ENCODE results near the gene LRFN4. TPM values are rescaled to one million over a fixed set of nuclear protein-coding genes. Genes with fewer than 3 reads are reported as not detected.

Gene LRFN4
- total RNA-seq, 4 donors from 2014 or later: 8.7 to 21.9 (median 13.1) TPM

DNA sequence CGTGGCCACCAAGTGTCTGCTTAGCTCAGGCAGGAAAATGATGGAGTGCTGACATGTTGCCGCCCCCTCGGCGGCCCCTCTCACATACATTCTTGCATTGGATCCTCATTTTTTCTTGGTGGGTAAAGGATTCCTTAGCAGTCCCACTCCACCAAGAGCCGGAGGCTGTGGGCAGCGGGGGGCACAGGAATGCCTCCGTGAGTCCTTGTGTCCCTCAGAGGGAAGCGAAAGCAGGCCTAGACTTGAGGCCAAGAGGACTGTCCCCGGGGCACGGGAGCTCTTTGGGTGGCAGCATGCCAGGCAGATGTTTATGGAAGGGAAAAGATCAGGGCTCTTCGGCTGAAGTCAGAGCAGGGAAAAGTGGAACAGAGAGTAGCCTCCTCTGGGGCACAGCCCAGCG is 21.6 kb downstream of the LRFN4 start:
- Histone ChIP-seq H3K4me3 (no peak overlapping the region), H3K27me3 (no peaks in the 10 kb centered on the region), H3K9me3 (no peaks in the 10 kb centered on the region), H3K27ac (replicated peaks in 1 of 4) (no peak overlapping the region), H3K4me1 (peaks cover 0 to 39% (median 31%) of the 10 kb centered on the region in 4 donors), H3K36me3 (no peaks in the 10 kb centered on the region)
- intact Hi-C loops (cut with DNase I): no loop called here
- TF ChIP-seq POLR2AphosphoS5 (IDR thresholded peaks at IDR 0.05) (no peak), EP300 (IDR thresholded peaks at IDR 0.05) (no peak), POLR2A (IDR thresholded peaks at IDR 0.05; ENCODE audit: low read depth) (no peak)
- TF ChIP-seq, protein P1, sequence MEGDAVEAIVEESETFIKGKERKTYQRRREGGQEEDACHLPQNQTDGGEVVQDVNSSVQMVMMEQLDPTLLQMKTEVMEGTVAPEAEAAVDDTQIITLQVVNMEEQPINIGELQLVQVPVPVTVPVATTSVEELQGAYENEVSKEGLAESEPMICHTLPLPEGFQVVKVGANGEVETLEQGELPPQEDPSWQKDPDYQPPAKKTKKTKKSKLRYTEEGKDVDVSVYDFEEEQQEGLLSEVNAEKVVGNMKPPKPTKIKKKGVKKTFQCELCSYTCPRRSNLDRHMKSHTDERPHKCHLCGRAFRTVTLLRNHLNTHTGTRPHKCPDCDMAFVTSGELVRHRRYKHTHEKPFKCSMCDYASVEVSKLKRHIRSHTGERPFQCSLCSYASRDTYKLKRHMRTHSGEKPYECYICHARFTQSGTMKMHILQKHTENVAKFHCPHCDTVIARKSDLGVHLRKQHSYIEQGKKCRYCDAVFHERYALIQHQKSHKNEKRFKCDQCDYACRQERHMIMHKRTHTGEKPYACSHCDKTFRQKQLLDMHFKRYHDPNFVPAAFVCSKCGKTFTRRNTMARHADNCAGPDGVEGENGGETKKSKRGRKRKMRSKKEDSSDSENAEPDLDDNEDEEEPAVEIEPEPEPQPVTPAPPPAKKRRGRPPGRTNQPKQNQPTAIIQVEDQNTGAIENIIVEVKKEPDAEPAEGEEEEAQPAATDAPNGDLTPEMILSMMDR (IDR thresholded peaks at IDR 0.05): no peak
- 42% methylated on average over 12 of the region's 12 CpGs for WGBS
- DNase-seq (ENCODE audit: extremely low spot score): no peak

DNA sequence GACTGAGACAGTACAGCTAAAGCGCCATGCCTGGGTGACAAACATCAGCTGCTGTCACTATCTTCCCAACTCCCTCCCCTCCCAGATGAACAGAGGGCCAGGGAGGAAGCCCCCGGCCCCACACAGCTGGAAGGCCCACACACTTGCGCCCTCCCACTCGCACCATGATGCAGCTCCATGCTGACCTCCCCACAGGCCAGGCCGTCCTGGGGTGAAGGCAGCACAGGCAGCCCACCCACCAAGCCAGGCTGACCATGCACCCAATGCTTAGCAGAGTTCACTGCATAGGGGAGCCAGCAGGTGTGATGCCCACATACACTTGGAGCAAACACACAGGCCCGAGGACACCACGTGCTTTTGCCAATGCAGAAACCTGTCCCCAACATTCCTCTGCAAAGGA is 22.1 kb downstream of the LRFN4 start:
- WGBS: 95% methylated on average over 3 of the region's 7 CpGs
- Histone ChIP-seq H3K4me3 (no peak overlapping the region), H3K27ac (replicated peaks in 1 of 4) (no peak overlapping the region), H3K4me1 (peaks cover 0 to 43% (median 33%) of the 10 kb centered on the region in 4 donors), H3K27me3 (no peaks in the 10 kb centered on the region), H3K9me3 (no peaks in the 10 kb centered on the region), H3K36me3 (no peaks in the 10 kb centered on the region)
- intact Hi-C loops (cut with DNase I): no loop called here
- no peak for DNase-seq (ENCODE audit: extremely low spot score)
- no peak for TF ChIP-seq EP300 (IDR thresholded peaks at IDR 0.05)
- TF ChIP-seq, protein P1 (IDR thresholded peaks at IDR 0.05): no peak

DNA sequence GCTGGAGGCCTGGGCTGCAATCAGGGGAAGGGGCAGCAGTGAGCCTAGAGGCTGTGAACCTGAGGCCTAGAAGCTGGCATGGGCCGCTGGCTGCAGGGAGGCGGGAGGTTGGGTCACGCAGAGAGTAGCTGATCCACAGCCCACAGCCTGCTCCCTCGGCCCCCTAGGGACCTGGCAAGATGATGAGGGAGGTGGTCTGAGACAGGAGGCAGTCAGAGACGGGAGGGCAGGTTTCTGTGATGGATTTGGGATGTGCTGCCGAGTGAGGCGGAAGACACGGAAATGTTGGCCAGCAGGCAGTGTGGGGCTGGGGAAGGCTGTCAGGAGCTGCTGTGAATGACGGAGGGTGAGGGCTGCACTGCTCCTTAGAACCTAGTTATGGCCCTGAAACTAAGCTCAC is 22.7 kb downstream of the LRFN4 start:
- DNase-seq (ENCODE audit: extremely low spot score): no peak
- Histone ChIP-seq H3K9me3 (no peaks in the 10 kb centered on the region), H3K27me3 (no peaks in the 10 kb centered on the region), H3K4me3 (no peak overlapping the region), H3K36me3 (no peaks in the 10 kb centered on the region), H3K27ac (replicated peaks in 1 of 4) (no peak overlapping the region), H3K4me1 (peaks cover 0 to 43% (median 33%) of the 10 kb centered on the region in 4 donors)
- 93% methylated on average over 9 of the region's 9 CpGs for WGBS
- intact Hi-C loops (cut with DNase I): no loop called here
- TF ChIP-seq, protein P1 (IDR thresholded peaks at IDR 0.05): no peak
- TF ChIP-seq POLR2AphosphoS5 (IDR thresholded peaks at IDR 0.05) (no peak), POLR2A (IDR thresholded peaks at IDR 0.05; ENCODE audit: low read depth) (no peak), EP300 (IDR thresholded peaks at IDR 0.05) (no peak)

DNA sequence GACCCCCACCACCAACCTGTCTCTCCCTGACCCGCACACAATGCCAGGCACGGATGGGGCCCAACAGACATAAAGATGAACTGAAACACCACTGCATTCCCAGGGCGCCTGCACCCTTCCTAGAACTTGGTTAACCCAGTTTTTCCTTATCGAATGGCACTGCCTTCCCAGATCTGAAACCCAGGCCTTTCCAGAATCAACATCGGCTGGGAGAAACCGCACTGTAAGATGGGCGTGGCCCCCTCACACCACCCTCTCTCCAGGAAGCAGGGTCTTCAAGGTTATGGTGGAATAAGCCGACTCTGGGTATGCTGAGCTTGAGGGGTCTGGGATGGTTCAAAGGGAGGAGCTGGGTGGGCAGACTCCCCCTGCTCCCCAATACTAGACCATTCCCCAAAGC is 23.1 kb downstream of the LRFN4 start:
- H3K36me3 ChIP-seq: no peaks in the 10 kb centered on the region
- WGBS: 83% methylated on average over 8 of the region's 8 CpGs
- no peak overlapping the region for H3K4me3 ChIP-seq
- no peak for DNase-seq (ENCODE audit: extremely low spot score)
- intact Hi-C loops (cut with DNase I): no loop called here
- H3K27ac ChIP-seq (replicated peaks in 1 of 4): no peak overlapping the region
- H3K9me3 ChIP-seq: no peaks in the 10 kb centered on the region
- no peaks in the 10 kb centered on the region for H3K27me3 ChIP-seq
- TF ChIP-seq POLR2AphosphoS5 (IDR thresholded peaks at IDR 0.05) (no peak), EP300 (IDR thresholded peaks at IDR 0.05) (no peak), POLR2A (IDR thresholded peaks at IDR 0.05; ENCODE audit: low read depth) (no peak)
- TF ChIP-seq, protein P1 (IDR thresholded peaks at IDR 0.05): no peak
- H3K4me1 ChIP-seq: peaks cover 0 to 43% (median 33%) of the 10 kb centered on the region in 4 donors
